ENCODE results near the gene S1PR3.

Gene S1PR3

DNA sequence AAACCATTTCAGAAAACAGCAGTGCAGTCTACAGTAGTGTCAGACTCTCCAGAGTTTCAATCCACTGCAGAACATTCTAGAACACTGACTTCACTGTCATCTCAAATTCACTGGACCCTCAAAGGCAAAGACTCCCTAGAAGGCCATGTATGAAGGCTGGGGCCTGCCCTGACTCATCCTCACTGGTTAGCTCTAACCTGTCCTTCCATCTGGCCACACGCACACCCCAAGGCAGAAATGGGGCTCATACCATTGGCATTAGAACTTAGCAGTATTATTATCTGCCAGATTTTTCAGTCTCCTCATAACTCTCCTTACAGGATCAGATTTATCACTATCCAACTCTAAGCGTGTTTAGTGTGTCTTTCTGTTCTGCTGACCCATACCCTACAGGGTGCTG is 20.4 kb downstream of the S1PR3 start:
- Histone ChIP-seq H3K27ac (no peak overlapping the region), H3K4me3 (no peak overlapping the region), H3K9me3 (ENCODE audit: low read depth, low read length) (no peaks in the 10 kb centered on the region), H3K36me3 (ENCODE audit: insufficient read depth, low read length) (no peaks in the 10 kb centered on the region), H3K9ac (ENCODE audit: insufficient read length) (no peak overlapping the region)
- no peak for DNase-seq (ENCODE audit: low read depth, low spot score)
- no peak for TF ChIP-seq EZH2 (IDR thresholded peaks at IDR 0.05)
- no peak for TF ChIP-seq POLR2AphosphoS5 (IDR thresholded peaks at IDR 0.05; ENCODE audit: borderline replicate concordance, low read depth, low read length)
- no peak for TF ChIP-seq FOXP2 (optimal IDR thresholded peaks at IDR 0.05; ENCODE audit: control extremely low read depth, extremely low read length, insufficient read depth)

- Histone ChIP-seq H3K9me3 (ENCODE audit: low read depth, low read length) (no peaks in the 10 kb centered on the region), H3K4me3 (no peak overlapping the region), H3K27ac (no peak overlapping the region), H3K36me3 (ENCODE audit: insufficient read depth, low read length) (no peaks in the 10 kb centered on the region), H3K9ac (ENCODE audit: insufficient read length) (no peak overlapping the region)
- DNase-seq (ENCODE audit: low read depth, low spot score): no peak
- no peak for TF ChIP-seq EZH2 (IDR thresholded peaks at IDR 0.05)
- TF ChIP-seq FOXP2 (optimal IDR thresholded peaks at IDR 0.05; ENCODE audit: control extremely low read depth, extremely low read length, insufficient read depth): no peak
- TF ChIP-seq POLR2AphosphoS5 (IDR thresholded peaks at IDR 0.05; ENCODE audit: borderline replicate concordance, low read depth, low read length): no peak
Observed at GRCh38 chr9:89012294-89013042, 21.2 kb downstream of the S1PR3 start.

GRCh38 chr9:89013660-89014059 is 22.4 kb downstream of the S1PR3 start:
- H3K4me3 ChIP-seq: no peak overlapping the region
- DNase-seq (ENCODE audit: low read depth, low spot score): no peak
- no peak overlapping the region for H3K9ac ChIP-seq (ENCODE audit: insufficient read length)

DNA sequence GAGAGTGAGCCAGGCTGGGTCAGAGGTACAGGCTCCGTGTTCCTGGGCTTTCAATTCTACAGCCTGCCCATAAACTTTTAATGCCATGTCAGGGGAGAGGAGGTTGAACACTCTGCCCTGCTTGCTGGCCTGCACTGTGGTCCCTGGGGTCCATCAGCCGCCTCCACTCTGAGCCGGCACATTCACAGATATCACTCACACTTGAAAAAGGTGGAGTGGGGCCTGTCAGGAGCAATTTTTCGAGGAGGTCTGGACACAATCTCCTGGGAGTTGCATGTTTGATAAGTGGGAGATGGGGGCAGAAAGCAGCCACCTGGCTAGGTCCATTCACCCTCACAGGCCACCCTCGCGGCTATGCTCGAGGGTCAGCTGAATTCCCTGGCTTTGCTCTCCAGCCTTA is 22.9 kb downstream of the S1PR3 start:
- DNase-seq (ENCODE audit: low read depth, low spot score): no peak
- H3K27ac ChIP-seq: no peak overlapping the region
- H3K9me3 ChIP-seq (ENCODE audit: low read depth, low read length): no peaks in the 10 kb centered on the region
- no peak for TF ChIP-seq EZH2 (IDR thresholded peaks at IDR 0.05)
- TF ChIP-seq FOXP2 (optimal IDR thresholded peaks at IDR 0.05; ENCODE audit: control extremely low read depth, extremely low read length, insufficient read depth): no peak
- no peak for TF ChIP-seq POLR2AphosphoS5 (IDR thresholded peaks at IDR 0.05; ENCODE audit: borderline replicate concordance, low read depth, low read length)
- H3K9ac ChIP-seq (ENCODE audit: insufficient read length): no peak overlapping the region
- no peaks in the 10 kb centered on the region for H3K36me3 ChIP-seq (ENCODE audit: insufficient read depth, low read length)
- H3K4me3 ChIP-seq: no peak overlapping the region

More at GRCh38 chr9:89013660-89014059, 22.4 kb downstream of the S1PR3 start:
- no peak for TF ChIP-seq FOXP2 (optimal IDR thresholded peaks at IDR 0.05; ENCODE audit: control extremely low read depth, extremely low read length, insufficient read depth)
- no peak for TF ChIP-seq POLR2AphosphoS5 (IDR thresholded peaks at IDR 0.05; ENCODE audit: borderline replicate concordance, low read depth, low read length)
- no peak for TF ChIP-seq EZH2 (IDR thresholded peaks at IDR 0.05)
- Histone ChIP-seq H3K9me3 (ENCODE audit: low read depth, low read length) (no peaks in the 10 kb centered on the region), H3K27ac (no peak overlapping the region), H3K36me3 (ENCODE audit: insufficient read depth, low read length) (no peaks in the 10 kb centered on the region)

- no peak overlapping the region for H3K27ac ChIP-seq
- H3K9me3 ChIP-seq (ENCODE audit: low read depth, low read length): no peaks in the 10 kb centered on the region
- H3K36me3 ChIP-seq (ENCODE audit: insufficient read depth, low read length): no peaks in the 10 kb centered on the region
- DNase-seq (ENCODE audit: low read depth, low spot score): no peak
- TF ChIP-seq FOXP2 (optimal IDR thresholded peaks at IDR 0.05; ENCODE audit: control extremely low read depth, extremely low read length, insufficient read depth) (no peak), POLR2AphosphoS5 (IDR thresholded peaks at IDR 0.05; ENCODE audit: borderline replicate concordance, low read depth, low read length) (no peak), EZH2 (IDR thresholded peaks at IDR 0.05) (no peak)
- H3K9ac ChIP-seq (ENCODE audit: insufficient read length): no peak overlapping the region
- no peak overlapping the region for H3K4me3 ChIP-seq
Observed at GRCh38 chr9:89015336-89015735, 24.1 kb downstream of the S1PR3 start.

DNA sequence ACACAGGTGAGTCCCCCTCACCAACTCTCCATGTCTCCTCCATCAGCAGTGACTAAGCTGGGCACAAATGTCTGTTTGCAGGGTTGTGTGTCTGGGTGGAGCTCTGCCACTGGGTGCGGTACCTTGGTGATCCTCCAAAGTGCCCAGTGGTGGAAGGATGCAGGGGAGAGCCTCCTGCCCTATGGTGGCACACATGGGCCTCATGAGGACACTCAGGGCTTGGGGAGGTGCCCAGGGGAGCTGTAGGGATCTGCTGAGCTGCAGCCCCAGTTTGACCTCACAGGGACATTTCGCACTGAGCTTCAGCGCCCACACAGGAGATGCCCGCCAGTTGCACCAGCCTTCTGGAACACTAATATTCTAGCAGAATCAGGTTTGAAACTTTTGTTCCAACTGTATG is 29.5 kb downstream of the S1PR3 start:
- Histone ChIP-seq H3K9ac (ENCODE audit: insufficient read length) (no peak overlapping the region), H3K36me3 (ENCODE audit: insufficient read depth, low read length) (no peaks in the 10 kb centered on the region), H3K4me3 (no peak overlapping the region), H3K27ac (no peak overlapping the region), H3K9me3 (ENCODE audit: low read depth, low read length) (no peaks in the 10 kb centered on the region)
- TF ChIP-seq POLR2AphosphoS5 (IDR thresholded peaks at IDR 0.05; ENCODE audit: borderline replicate concordance, low read depth, low read length) (no peak), EZH2 (IDR thresholded peaks at IDR 0.05) (no peak), FOXP2 (optimal IDR thresholded peaks at IDR 0.05; ENCODE audit: control extremely low read depth, extremely low read length, insufficient read depth) (no peak)
- DNase-seq (ENCODE audit: low read depth, low spot score): no peak

DNA sequence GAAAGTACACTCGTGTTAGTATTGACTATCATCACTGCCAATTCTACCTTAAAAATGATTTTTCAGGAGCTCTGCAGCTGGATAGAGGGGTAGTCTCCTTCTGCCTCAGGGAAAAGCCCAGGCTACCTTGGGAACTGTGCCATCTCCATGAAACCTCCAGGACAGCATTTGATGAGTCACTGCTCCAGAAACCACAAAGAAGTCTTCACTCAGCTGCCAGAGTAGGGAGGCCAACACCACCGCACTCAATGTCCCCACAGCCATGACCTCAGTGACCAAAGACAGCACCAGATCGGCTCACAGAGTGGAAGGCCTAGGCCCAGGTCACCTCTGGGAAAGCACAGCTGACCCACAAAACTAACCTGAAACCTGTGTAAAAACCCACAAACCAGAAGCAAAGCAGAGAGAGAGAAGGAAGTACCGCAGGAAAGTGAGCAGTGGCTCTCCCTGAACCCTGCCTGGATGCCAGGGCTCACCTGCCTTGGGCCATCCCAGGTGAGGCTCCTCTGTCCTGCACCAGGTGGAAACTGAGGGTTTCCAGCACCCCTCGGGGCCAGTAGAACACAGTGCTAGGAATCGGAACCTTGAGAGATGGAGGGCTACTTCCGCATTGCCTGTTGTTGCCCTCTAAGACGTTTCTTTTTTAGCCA is 30.0 kb downstream of the S1PR3 start:
- Histone ChIP-seq H3K27ac (no peak overlapping the region), H3K9ac (ENCODE audit: insufficient read length) (no peak overlapping the region), H3K36me3 (ENCODE audit: insufficient read depth, low read length) (no peaks in the 10 kb centered on the region), H3K9me3 (ENCODE audit: low read depth, low read length) (no peaks in the 10 kb centered on the region), H3K4me3 (no peak overlapping the region)
- TF ChIP-seq FOXP2 (optimal IDR thresholded peaks at IDR 0.05; ENCODE audit: control extremely low read depth, extremely low read length, insufficient read depth) (no peak), POLR2AphosphoS5 (IDR thresholded peaks at IDR 0.05; ENCODE audit: borderline replicate concordance, low read depth, low read length) (no peak), EZH2 (IDR thresholded peaks at IDR 0.05) (no peak)
- no peak for DNase-seq (ENCODE audit: low read depth, low spot score)

- H3K27ac ChIP-seq: no peak overlapping the region
- no peak for DNase-seq (ENCODE audit: low read depth, low spot score)
- no peak overlapping the region for H3K9ac ChIP-seq (ENCODE audit: insufficient read length)
- no peaks in the 10 kb centered on the region for H3K36me3 ChIP-seq (ENCODE audit: insufficient read depth, low read length)
- TF ChIP-seq POLR2AphosphoS5 (IDR thresholded peaks at IDR 0.05; ENCODE audit: borderline replicate concordance, low read depth, low read length) (no peak), EZH2 (IDR thresholded peaks at IDR 0.05) (no peak), FOXP2 (optimal IDR thresholded peaks at IDR 0.05; ENCODE audit: control extremely low read depth, extremely low read length, insufficient read depth) (no peak)
- no peak overlapping the region for H3K4me3 ChIP-seq
- no peaks in the 10 kb centered on the region for H3K9me3 ChIP-seq (ENCODE audit: low read depth, low read length)
Observed at GRCh38 chr9:89022001-89022759, 30.9 kb downstream of the S1PR3 start.

Data from SK-N-MC (cell line).